Neuronal stem cell (in vitro differentiated cells): Measurements from ENCODE around the gene SFXN5.
"Not testable (repeated sequence)": the region's sequence is repeated elsewhere in the genome, so short reads cannot be mapped to it uniquely, and the experiment has no call there.

Experiments used
- DNase-seq: peaks from one replicate; pipeline ENCODE4 v3.0.0-alpha.2; 2013; ENCODE audit warnings: low spot score
- H2AFZ ChIP-seq: one replicate; pipeline ENCODE4 v1.6.1; 2013; ENCODE audit warnings: mild to moderate bottlenecking, low read length, inconsistent platforms
- H2AK5ac ChIP-seq: 2 replicates; pipeline ENCODE4 v1.6.1; 2013; ENCODE audit warnings: low read depth, mild to moderate bottlenecking, inconsistent platforms, low read length, moderate library complexity, mixed read lengths
- H2BK120ac ChIP-seq: 2 replicates; pipeline ENCODE4 v1.6.1; 2013; ENCODE audit warnings: low read depth, mild to moderate bottlenecking, inconsistent platforms, low read length, moderate library complexity, mixed read lengths
- H2BK12ac ChIP-seq: one replicate; pipeline ENCODE4 v1.6.1; 2013; ENCODE audit warnings: low read length, inconsistent platforms
- H2BK15ac ChIP-seq: 2 replicates; pipeline ENCODE4 v1.6.1; 2013; ENCODE audit warnings: mild to moderate bottlenecking, low read length, inconsistent platforms, mixed read lengths
- H2BK5ac ChIP-seq: one replicate; pipeline ENCODE4 v1.6.1; 2013; ENCODE audit warnings: inconsistent platforms, mild to moderate bottlenecking, low read length, moderate library complexity
- H3K14ac ChIP-seq: one replicate; pipeline ENCODE4 v1.6.1; 2013; ENCODE audit warnings: low read length, inconsistent platforms
- H3K18ac ChIP-seq: 2 replicates; pipeline ENCODE4 v1.6.1; 2013; ENCODE audit warnings: low read length, inconsistent platforms
- H3K23ac ChIP-seq: 2 replicates; pipeline ENCODE4 v1.6.1; 2013; ENCODE audit warnings: low read depth, mild to moderate bottlenecking, mixed read lengths, low read length, inconsistent platforms; ENCODE audit not compliant: poor library complexity
- H3K27ac ChIP-seq: replicated peaks from 3 replicates; pipeline ENCODE4 v1.5.1; 2013; ENCODE audit warnings: low read length, inconsistent platforms
- H3K27me3 ChIP-seq, 3 experiments: 2 replicates each; pipeline ENCODE4 v1.6.1; 2013; ENCODE audit warnings: low read length in 3 of 3, mild to moderate bottlenecking in 2 of 3, inconsistent platforms in 1 of 3, low read depth in 1 of 3, mixed read lengths in 1 of 3, moderate library complexity in 1 of 3; ENCODE audit not compliant: control insufficient read depth in 3 of 3, insufficient read depth in 3 of 3
- H3K36me3 ChIP-seq, 2 donors: replicated peaks in 1 of 2; 2 replicates each; pipeline ENCODE4 v1.6.1; 2013; ENCODE audit warnings: low read length in 2 of 2; ENCODE audit not compliant: control insufficient read depth in 2 of 2, insufficient read depth in 2 of 2
- H3K4ac ChIP-seq: 2 replicates; pipeline ENCODE4 v1.6.1; 2013; ENCODE audit warnings: inconsistent platforms, mild to moderate bottlenecking, low read length, moderate library complexity
- H3K4me1 ChIP-seq, 2 donors: 1 replicate in 1 of 2; 2 replicates in 1 of 2; pipeline ENCODE4 v1.6.1; 2013; ENCODE audit warnings: low read length in 2 of 2, low read depth in 1 of 2; ENCODE audit not compliant: control insufficient read depth in 2 of 2, insufficient read depth in 1 of 2
- H3K4me2 ChIP-seq: one replicate; pipeline ENCODE4 v1.6.1; 2013; ENCODE audit warnings: mild to moderate bottlenecking, low read length, inconsistent platforms; ENCODE audit not compliant: insufficient read depth, poor library complexity, severe bottlenecking
- H3K4me3 ChIP-seq, 2 donors: 2 replicates each; pipeline ENCODE4 v1.5.1; 2013; ENCODE audit warnings: low read length in 2 of 2, mild to moderate bottlenecking in 2 of 2, inconsistent platforms in 1 of 2, moderate library complexity in 1 of 2
- H3K79me1 ChIP-seq: one replicate; pipeline ENCODE4 v1.6.1; 2013; ENCODE audit warnings: low read depth, mild to moderate bottlenecking, inconsistent platforms, low read length, moderate library complexity
- H3K9ac ChIP-seq: one replicate; pipeline ENCODE4 v1.6.1; 2013; ENCODE audit warnings: mild to moderate bottlenecking, low read depth, low read length, inconsistent platforms; ENCODE audit not compliant: poor library complexity
- H3K9me3 ChIP-seq, 2 donors: replicated peaks in 1 of 2; 2 replicates each; pipeline versions ENCODE3 to v1.6.1; 2013; ENCODE audit warnings: low read length in 2 of 2, mild to moderate bottlenecking in 2 of 2, inconsistent platforms in 1 of 2, low read depth in 1 of 2, mixed read lengths in 1 of 2, moderate library complexity in 1 of 2; ENCODE audit not compliant: control insufficient read depth in 2 of 2, insufficient read depth in 1 of 2
- H4K8ac ChIP-seq: one replicate; pipeline ENCODE4 v1.6.1; 2013; ENCODE audit warnings: low read depth, mild to moderate bottlenecking, inconsistent platforms, low read length, moderate library complexity
- H4K91ac ChIP-seq: one replicate; pipeline ENCODE4 v1.6.1; 2013; ENCODE audit warnings: low read length, low read depth, mild to moderate bottlenecking, inconsistent platforms; ENCODE audit not compliant: poor library complexity
- WGBS, 2 donors: extraction: QIAGEN DNeasy Blood & Tissue Kit; methylation state at CpG; one replicate each; pipeline ENCODE4 v1.1.7; 2013; ENCODE audit warnings: missing lambda C conversion rate in 2 of 2, mixed read lengths in 1 of 2; ENCODE audit not compliant: insufficient read length in 2 of 2, insufficient replicate concordance in 1 of 2; ENCODE audit errors: extremely low coverage in 2 of 2; 5-methylcytosine and 5-hydroxymethylcytosine counted together

SFXN5 gene

DNA sequence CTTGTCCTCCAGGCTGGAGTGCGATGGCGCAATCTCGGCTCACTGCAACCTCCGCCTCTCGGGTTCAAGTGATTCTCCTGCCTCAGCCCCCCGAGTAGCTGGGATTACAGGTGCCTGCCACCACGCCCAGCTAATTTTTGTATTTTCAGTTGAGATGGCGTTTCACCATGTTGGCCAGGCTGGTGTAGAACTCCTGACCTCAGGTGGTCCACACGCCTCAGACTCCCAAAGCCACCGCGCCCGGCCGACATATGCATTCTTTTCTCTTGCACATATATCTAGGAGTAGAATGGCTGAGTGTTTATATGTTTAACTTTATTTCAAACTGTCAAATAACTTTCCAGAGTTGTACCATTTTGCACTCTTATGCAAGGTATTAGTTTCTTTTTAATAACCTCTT is 164.1 kb downstream of the SFXN5 start:
- not testable (repeated sequence) for H3K14ac ChIP-seq, H3K23ac ChIP-seq, H2AFZ ChIP-seq, H2BK15ac ChIP-seq, H3K4ac ChIP-seq, H2AK5ac ChIP-seq, H3K18ac ChIP-seq, H3K4me3 ChIP-seq, H2BK12ac ChIP-seq, H2BK120ac ChIP-seq, H3K4me2 ChIP-seq, H3K4me1 ChIP-seq, DNase-seq, H3K9me3 ChIP-seq, H3K36me3 ChIP-seq, H3K27ac ChIP-seq, H4K8ac ChIP-seq, H3K79me1 ChIP-seq, H4K91ac ChIP-seq, H2BK5ac ChIP-seq, H3K9ac ChIP-seq
- no CpG with 5 or more reads among the region's 13 CpGs for WGBS, 2 donors
- peaks cover 0 to 83% (median 12%) of the 10 kb centered on the region in 3 experiments for H3K27me3 ChIP-seq

DNA sequence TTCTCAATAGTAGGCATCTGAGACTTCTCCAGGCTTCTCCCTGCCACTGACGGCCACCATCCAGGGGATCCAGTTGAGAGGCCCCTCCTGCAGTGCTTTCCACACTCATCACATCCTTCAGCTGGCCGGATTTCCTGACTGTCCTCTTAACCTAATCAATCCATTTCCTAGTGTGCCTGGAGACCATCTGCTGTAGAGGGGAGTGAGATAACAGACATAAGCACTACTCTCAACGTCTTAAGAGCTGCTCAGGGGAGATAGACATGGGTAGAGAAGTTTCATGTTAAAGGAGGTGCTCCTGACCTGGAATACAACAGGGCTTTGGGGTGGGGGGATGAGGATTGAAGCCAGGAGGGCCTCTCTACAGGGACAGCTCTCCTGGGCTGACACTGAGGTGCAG is 170.1 kb downstream of the SFXN5 start:
- H3K36me3 ChIP-seq: no peaks in the 10 kb centered on the region
- no peaks in the 10 kb centered on the region for H3K79me1 ChIP-seq
- H2BK12ac ChIP-seq: no peak overlapping the region
- peak overlapping the region; percentile 33 for H2BK120ac ChIP-seq
- no peak overlapping the region for H4K91ac ChIP-seq
- DNase-seq: no peak
- peaks cover 0 to 18% of the 10 kb centered on the region in 2 donors for H3K4me1 ChIP-seq
- no peak overlapping the region for H3K4me2 ChIP-seq
- no peak overlapping the region for H4K8ac ChIP-seq
- H3K9me3 ChIP-seq: peaks cover 2 to 6% of the 10 kb centered on the region in 2 donors
- H3K14ac ChIP-seq: peak overlapping the region; percentile 25
- H3K27me3 ChIP-seq: peaks cover 0 to 92% (median 5%) of the 10 kb centered on the region in 3 experiments
- no peak overlapping the region for H3K27ac ChIP-seq
- H2AK5ac ChIP-seq: peak overlapping the region; percentile 97
- peak overlapping the region; percentile 79 for H2BK15ac ChIP-seq
- no peak overlapping the region for H3K18ac ChIP-seq
- H3K23ac ChIP-seq: no peak overlapping the region
- no peak overlapping the region for H2BK5ac ChIP-seq
- no peak overlapping the region for H3K4ac ChIP-seq
- H2AFZ ChIP-seq: no peak overlapping the region
- no peak overlapping the region for H3K4me3 ChIP-seq
- WGBS, 2 donors: no CpG with 5 or more reads among the region's 3 CpGs
- no peak overlapping the region for H3K9ac ChIP-seq

DNA sequence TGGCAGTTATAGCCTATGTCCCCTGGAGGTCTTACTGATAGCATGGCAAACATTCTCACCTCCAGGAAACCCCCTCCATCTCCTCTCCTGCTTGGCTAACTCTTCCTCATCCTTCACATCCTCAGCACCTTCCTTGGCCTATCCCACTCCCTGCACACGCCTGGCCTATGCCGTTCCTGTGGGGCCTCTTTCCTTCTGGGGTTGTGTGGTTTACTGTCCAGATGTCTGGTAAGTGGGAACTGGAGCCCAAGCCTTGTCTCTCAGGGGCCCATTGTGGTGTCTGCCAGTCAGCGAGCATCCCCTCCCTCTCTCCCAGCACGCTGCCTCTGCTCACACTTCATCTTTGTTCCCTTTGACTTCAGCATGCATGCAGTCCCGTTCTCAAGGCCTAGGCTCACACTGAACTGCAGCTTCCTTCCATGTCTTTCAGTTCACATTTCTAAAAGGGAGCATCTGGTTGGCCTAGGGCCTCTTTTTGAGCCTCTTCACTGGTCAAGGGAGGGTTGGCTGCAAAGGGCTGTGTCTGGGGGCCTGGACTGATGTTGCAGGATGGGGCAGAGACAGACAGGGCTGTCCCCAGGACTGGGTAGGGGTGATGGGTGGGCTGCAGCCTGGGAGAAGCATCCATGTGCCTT is 171.2 kb downstream of the SFXN5 start:
- H4K8ac ChIP-seq: no peak overlapping the region
- peaks cover 0 to 96% (median 9%) of the 10 kb centered on the region in 3 experiments for H3K27me3 ChIP-seq
- no peaks in the 10 kb centered on the region for H3K36me3 ChIP-seq
- no peak overlapping the region for H2BK12ac ChIP-seq
- no peak overlapping the region for H3K4me2 ChIP-seq
- WGBS, 2 donors: no CpG with 5 or more reads among the region's 5 CpGs
- H3K18ac ChIP-seq: peak overlapping the region; percentile 29
- no peak overlapping the region for H3K23ac ChIP-seq
- no peak overlapping the region for H3K9ac ChIP-seq
- peak overlapping the region; percentile 10 for H2BK120ac ChIP-seq
- H4K91ac ChIP-seq: no peak overlapping the region
- H2AK5ac ChIP-seq: peak overlapping the region; percentile 10
- H3K4ac ChIP-seq: no peak overlapping the region
- H2BK15ac ChIP-seq: peak overlapping the region; percentile 34
- H3K79me1 ChIP-seq: no peaks in the 10 kb centered on the region
- H2BK5ac ChIP-seq: no peak overlapping the region
- peak overlapping the region in 1 of 2 donors; percentile 3 for H3K4me3 ChIP-seq
- no peak for DNase-seq
- peak overlapping the region; percentile 8 for H3K27ac ChIP-seq
- peak overlapping the region; percentile 12 for H3K14ac ChIP-seq
- no peaks in the 10 kb centered on the region for H3K9me3 ChIP-seq
- no peak overlapping the region for H2AFZ ChIP-seq
- H3K4me1 ChIP-seq: peaks cover 0 to 25% of the 10 kb centered on the region in 2 donors

DNA sequence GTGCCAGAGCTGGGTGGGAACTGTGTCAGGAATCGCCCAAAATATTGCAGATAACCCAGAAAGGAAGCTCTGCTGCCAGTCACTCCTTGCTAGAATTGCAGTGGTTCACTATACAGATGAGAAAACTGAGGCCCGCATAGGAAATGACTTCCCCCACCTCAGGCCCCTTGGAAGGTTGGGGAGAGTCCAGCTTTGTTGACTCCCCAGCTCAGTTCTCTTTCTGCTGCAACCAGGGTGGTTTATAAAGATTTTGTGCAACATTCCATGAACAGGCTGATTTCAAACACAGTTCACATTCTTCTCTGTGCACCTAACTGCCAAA is 173.0 kb downstream of the SFXN5 start:
- Histone ChIP-seq H3K18ac (no peak overlapping the region), H4K91ac (no peak overlapping the region), H3K27ac (peak overlapping the region; percentile 84), H3K36me3 (no peaks in the 10 kb centered on the region), H2BK15ac (no peak overlapping the region), H2AK5ac (no peak overlapping the region), H2BK5ac (no peak overlapping the region), H2AFZ (no peak overlapping the region), H3K4ac (no peak overlapping the region), H2BK12ac (no peak overlapping the region), H3K4me1 (peaks cover 0 to 39% of the 10 kb centered on the region in 2 donors), H2BK120ac (no peak overlapping the region), H3K23ac (no peak overlapping the region), H3K4me2 (no peak overlapping the region), H4K8ac (no peak overlapping the region), H3K4me3 (no peak overlapping the region), H3K9me3 (no peaks in the 10 kb centered on the region), H3K79me1 (no peaks in the 10 kb centered on the region), H3K9ac (no peak overlapping the region), H3K14ac (no peak overlapping the region), H3K27me3 (peaks cover 0 to 89% (median 10%) of the 10 kb centered on the region in 3 experiments)
- WGBS, 2 donors: no CpG with 5 or more reads among the region's 2 CpGs
- no peak for DNase-seq
